Amniotic epithelial cell (primary cell): ENCODE measurements around the gene VWA8.

Experiments used
- DNase-seq: peaks from one replicate; pipeline ENCODE4 v3.0.0-alpha.2; 2010; ENCODE audit warnings: low read depth

Gene VWA8

GRCh38 chr13:41614671-41615527 is 346.0 kb downstream of the VWA8 start:
- DNase-seq, result peak; percentile 80

- DNase-seq, result peak; percentile 90
These were observed 346.8 kb downstream of the VWA8 start for GRCh38 chr13:41613984-41614661.

GRCh38 chr13:41613471-41613870 is 347.4 kb downstream of the VWA8 start:
- DNase-seq, result no peak

GRCh38 chr13:41611385-41611784 is 349.5 kb downstream of the VWA8 start:
- peak; percentile 45 for DNase-seq

GRCh38 chr13:41610404-41610803 is 350.5 kb downstream of the VWA8 start:
- DNase-seq, result peak; percentile 91

- DNase-seq, result no peak
These were observed 351.1 kb downstream of the VWA8 start for GRCh38 chr13:41609828-41610227.

- no peak for DNase-seq
These were observed 352.1 kb downstream of the VWA8 start for GRCh38 chr13:41608839-41609177.

GRCh38 chr13:41608111-41608838 is 352.6 kb downstream of the VWA8 start:
- DNase-seq, result no peak

GRCh38 chr13:41606646-41607045 is 354.3 kb downstream of the VWA8 start:
- DNase-seq, result peak; percentile 49

GRCh38 chr13:41605319-41606285 is 355.3 kb downstream of the VWA8 start:
- no peak for DNase-seq

GRCh38 chr13:41603917-41604316 is 357.0 kb downstream of the VWA8 start:
- DNase-seq, result peak; percentile 79

GRCh38 chr13:41601718-41602445 is 359.0 kb downstream of the VWA8 start:
- DNase-seq, result no peak

- no peak for DNase-seq
These were observed 361.3 kb downstream of the VWA8 start for GRCh38 chr13:41599619-41600018.

GRCh38 chr13:41597348-41598041 is 363.4 kb downstream of the VWA8 start:
- DNase-seq, result peak; percentile 58

GRCh38 chr13:41596190-41596589 is 364.7 kb downstream of the VWA8 start:
- DNase-seq, result no peak

- no peak for DNase-seq
These were observed 365.6 kb downstream of the VWA8 start for GRCh38 chr13:41595298-41595697.

GRCh38 chr13:41590643-41591042 is 370.3 kb downstream of the VWA8 start:
- DNase-seq, result no peak

GRCh38 chr13:41590122-41590521 is 370.8 kb downstream of the VWA8 start:
- DNase-seq, result no peak

GRCh38 chr13:41589434-41589833 is 371.5 kb downstream of the VWA8 start:
- no peak for DNase-seq

- peak; percentile 92 for DNase-seq
These were observed 372.0 kb downstream of the VWA8 start for GRCh38 chr13:41588899-41589298.
